ENCODE measurements around the gene PFKFB1.

- TF ChIP-seq CTCF (IDR thresholded peaks at IDR 0.05 in 2 of 3, conservative IDR thresholded peaks at IDR 0.05 in 1 of 3; ENCODE audit: borderline replicate concordance in 1 of 3, insufficient read depth in 1 of 3, low read depth in 2 of 3, low read length in 2 of 3) = no peak
- TF ChIP-seq POLR2A (IDR thresholded peaks at IDR 0.05; ENCODE audit: borderline replicate concordance, extremely low read depth, insufficient read depth, insufficient read length) = no peak
- no peak for TF ChIP-seq RAD21 (IDR thresholded peaks at IDR 0.05; ENCODE audit: low read depth)
- no peak for TF ChIP-seq YY1 (IDR thresholded peaks at IDR 0.05; ENCODE audit: extremely low read depth, insufficient replicate concordance, low read depth, low read length)
- no peak for TF ChIP-seq ZBTB33 (IDR thresholded peaks at IDR 0.05; ENCODE audit: extremely low read depth, insufficient replicate concordance, low read length)
- no peak for TF ChIP-seq ELF1 (IDR thresholded peaks at IDR 0.05; ENCODE audit: borderline replicate concordance, low read depth)
- TF ChIP-seq JUND (IDR thresholded peaks at IDR 0.05) = no peak
- no peak for TF ChIP-seq MAX (IDR thresholded peaks at IDR 0.05)
- no peak for TF ChIP-seq CEBPB (IDR thresholded peaks at IDR 0.05; ENCODE audit: low read depth)
- TF ChIP-seq ATF3 (IDR thresholded peaks at IDR 0.05) = no peak
- no peak for TF ChIP-seq POLR2AphosphoS5 (IDR thresholded peaks at IDR 0.05; ENCODE audit: low read depth, low read length)
Measured at GRCh38 chrX:54922547-54922946, 71.4 kb downstream of the PFKFB1 start.

All from HCT116 (cell line).